ENCODE data around the gene CSTF2T. TPM values are rescaled to one million over a fixed set of nuclear protein-coding genes. Genes with fewer than 3 reads are reported as not detected.

Gene CSTF2T, protein sequence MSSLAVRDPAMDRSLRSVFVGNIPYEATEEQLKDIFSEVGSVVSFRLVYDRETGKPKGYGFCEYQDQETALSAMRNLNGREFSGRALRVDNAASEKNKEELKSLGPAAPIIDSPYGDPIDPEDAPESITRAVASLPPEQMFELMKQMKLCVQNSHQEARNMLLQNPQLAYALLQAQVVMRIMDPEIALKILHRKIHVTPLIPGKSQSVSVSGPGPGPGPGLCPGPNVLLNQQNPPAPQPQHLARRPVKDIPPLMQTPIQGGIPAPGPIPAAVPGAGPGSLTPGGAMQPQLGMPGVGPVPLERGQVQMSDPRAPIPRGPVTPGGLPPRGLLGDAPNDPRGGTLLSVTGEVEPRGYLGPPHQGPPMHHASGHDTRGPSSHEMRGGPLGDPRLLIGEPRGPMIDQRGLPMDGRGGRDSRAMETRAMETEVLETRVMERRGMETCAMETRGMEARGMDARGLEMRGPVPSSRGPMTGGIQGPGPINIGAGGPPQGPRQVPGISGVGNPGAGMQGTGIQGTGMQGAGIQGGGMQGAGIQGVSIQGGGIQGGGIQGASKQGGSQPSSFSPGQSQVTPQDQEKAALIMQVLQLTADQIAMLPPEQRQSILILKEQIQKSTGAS
- polyA plus RNA-seq (ENCODE audit: insufficient read length) = 28.7 TPM

DNA sequence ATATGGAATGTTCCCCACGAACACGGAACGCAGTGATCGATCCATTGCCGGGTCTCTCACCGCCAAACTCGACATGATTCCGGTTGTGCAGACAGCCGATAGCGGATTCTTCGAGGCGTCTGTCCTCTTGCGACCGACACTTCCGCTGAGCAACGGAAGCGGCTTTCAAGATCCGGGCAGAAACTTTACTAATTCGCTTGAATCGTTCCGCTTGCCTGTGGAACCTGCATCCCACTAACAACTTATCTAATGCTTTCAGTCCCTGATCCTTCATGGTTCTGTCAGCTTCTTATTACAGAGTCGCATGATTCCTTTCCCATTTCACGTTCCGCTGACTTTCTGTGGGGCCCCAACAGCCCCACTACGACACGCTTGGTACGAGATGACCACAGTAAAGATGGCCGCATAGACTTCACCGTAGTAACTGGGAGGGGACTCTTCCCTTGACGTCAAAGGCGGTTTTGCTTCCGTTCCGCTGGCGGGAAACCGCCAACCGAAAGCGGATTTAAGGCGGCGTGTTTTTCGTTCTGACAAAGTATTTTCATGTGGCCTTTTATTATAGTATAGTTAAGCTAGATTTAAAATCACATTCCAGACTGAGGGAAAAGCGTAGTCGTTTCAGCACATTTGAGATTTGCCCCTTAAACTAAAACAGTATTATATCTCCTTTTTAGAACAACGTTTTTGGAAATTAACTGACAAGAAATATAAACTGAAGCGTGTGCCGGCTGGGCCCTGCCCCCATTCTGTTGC is at the start of gene CSTF2T:
TSS of gene CSTF2T (minus strand) at position 121 of the 753 bp plus-strand sequence. CDS start at position 75, 46 bp downstream.
- DNase-seq (ENCODE audit: low read depth) = peak; percentile 96

DNA sequence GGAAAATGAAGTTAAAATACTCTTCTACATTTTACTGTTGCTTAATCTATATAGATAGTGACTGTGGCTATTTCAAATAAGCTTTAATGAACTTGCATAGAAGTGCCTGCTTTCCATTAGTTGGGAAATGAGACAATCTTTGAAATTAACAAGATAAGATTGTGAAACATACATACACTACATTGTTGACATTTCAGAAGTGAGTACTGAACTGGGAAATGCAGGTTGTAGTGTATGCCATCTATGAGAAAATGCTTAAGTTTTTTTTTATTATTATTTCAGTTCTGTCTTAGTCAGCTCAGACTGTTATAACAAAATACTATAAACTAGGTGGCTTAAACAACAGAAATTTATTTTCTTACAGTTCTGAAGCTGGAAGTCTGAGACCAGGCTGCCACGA is 49.6 kb upstream of the CSTF2T start:
- no peak for DNase-seq (ENCODE audit: low read depth)

DNA sequence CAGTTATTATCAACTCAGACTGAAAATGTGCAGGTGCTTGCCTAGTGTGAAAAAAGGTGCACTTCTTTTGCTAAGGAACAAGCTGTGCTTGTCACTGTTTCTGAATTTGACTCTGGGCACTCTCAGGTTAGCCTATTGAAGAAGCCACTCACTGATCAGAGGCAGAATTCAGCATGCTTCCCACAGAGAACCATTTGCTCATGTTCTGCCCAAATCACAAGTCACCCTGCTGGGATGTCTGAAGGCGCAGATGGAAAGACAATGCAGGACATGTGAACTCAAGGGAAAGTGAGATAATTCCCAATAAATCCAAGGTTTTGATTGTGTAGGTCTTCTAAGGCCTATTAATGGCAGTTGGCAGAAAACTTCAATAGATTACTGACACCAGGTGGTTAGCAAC is 47.8 kb upstream of the CSTF2T start:
- DNase-seq (ENCODE audit: low read depth) = no peak

DNA sequence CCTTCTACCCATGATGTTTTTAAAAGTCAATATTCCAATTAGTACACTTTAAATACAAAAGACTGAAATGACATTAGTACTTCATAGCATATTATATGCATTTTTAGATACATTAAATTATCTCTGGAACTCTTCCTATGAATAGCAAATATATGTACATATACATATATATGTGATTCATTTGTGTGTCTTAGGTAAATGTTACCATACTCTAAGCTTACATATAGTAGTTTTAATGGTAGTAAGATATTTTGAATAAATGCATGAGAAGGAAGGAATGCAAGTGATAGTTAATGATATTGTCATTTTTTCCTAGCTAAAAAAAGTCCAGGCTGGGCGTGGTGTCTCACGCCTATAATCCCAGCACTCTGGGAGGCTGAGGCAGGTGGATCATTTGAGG is 46.0 kb upstream of the CSTF2T start:
- no peak for DNase-seq (ENCODE audit: low read depth)

DNA sequence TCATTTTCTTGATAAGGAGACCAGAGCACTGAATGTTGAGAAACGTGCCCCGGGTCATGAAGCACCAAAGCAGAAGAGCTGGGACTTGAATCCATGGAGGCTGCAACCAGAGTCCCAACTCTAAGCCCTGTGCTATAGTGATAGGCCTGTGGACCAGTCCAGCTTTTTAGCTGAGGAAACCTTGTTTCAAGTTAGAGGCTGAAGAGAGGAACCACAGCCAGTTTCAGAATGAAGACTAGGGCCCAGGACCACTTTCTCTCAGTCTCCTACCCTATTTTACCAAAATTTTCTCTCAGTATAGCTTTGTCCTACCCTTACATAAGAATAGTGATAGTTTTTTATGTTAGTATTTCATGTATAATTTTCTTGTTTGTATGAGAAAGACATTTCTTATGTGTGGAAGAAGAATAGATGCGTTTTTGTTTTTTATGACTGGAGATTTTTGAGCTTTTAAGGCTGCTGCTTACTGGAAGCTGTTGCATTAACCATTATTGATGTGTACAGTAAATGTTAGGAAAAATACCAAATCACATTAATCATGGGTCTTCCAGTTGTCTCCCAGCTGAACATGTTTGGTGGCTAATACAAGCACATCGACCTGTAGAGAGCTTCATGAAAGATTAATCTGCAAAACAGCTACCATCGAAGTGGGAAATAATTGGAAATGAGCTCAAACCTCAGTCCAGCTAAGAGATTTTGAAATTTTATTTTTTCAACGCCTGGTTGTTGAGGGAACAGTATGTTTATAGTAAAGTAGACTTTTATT is 45.0 kb upstream of the CSTF2T start:
- DNase-seq (ENCODE audit: low read depth) = no peak

DNA sequence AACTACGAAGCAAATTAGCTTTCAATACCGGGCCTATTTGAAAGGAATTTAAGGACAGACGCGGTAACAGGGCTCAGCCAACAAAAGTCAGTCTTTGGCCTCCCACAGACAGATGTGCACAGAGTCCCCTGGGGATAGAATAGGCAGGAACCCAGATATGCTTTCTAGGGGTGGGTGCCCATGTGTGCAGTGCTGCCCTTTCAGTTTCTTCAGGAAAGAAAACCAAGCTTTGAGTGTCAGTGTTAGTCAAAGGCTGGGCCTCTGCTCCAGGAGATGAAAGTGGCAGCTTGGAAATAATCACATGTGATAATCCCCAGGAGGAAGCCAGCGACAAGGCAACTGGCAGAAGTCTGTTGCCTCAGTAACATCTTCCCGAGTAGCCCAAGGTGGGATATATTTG is 43.8 kb upstream of the CSTF2T start:
- DNase-seq (ENCODE audit: low read depth) = no peak

DNA sequence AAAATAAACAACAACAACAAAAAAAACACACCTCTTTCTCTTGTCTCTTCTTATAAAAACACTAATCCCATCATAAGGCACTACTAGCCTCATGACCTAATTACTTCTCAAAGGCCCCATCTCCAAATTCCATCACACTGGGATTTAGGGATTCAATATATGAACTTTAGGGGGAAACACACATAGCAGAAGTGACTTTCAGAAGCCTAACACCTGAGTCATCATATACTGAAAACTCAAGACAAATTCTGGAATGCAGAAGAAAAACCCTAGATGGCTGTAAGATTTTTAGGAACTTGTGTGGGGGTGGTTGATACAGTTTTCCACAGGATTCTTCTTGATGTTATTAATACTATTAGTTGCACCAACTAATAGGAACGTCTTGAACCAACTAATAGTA is 33.7 kb upstream of the CSTF2T start:
- DNase-seq (ENCODE audit: low read depth) = no peak

DNA sequence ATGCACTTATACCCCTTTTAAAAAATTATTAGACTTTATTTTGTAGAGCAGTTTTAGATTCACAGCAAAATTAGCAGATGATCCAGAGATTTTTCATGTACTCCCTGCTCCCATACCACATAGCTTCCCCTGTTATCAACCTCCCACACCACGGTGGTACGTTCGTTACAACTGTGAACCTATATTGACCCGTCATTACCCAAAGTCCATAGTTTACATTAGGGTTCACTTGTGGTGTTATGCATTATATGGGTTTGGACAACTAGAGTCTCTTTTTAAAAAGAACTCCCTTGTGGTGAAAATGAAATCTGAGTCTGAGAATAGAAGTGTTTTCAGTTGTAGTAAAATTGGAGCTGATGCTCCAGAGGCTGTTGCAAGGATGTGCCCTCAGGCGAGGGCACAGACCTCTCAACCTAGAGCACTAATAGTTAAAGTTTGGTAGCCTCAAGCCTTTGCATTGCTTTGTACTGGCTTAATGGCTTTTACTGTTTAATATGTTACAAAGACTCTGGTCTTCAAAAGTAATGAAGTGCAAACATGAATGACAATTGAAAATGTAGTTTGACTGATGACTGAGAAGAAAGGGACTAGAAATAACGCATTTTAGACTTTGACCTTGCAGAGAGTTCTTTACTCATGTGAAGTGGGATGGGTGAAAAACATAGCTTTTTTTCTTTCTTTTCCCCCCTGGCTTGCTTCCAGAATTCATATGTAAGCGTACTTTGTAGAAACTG is 30.6 kb upstream of the CSTF2T start:
- DNase-seq (ENCODE audit: low read depth) = no peak

DNA sequence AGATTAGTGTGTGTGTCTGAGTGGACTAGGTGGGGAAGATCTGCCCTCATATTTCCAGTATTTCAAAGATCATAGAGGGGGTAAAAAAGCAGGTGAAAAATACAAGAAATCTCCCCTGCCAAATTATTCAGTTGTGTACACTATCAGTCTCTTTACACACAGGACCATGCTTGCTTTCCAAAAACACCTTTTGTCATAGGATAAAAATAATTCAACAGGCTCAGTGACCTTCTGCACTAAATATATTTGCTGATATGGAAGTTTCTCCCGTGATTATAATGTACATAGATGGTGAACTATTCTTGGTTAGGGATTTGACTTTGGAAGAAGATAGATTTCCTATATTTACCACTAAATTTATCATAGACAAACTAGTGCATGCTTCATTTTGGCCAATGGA is 24.6 kb upstream of the CSTF2T start:
- no peak for DNase-seq (ENCODE audit: low read depth)

DNA sequence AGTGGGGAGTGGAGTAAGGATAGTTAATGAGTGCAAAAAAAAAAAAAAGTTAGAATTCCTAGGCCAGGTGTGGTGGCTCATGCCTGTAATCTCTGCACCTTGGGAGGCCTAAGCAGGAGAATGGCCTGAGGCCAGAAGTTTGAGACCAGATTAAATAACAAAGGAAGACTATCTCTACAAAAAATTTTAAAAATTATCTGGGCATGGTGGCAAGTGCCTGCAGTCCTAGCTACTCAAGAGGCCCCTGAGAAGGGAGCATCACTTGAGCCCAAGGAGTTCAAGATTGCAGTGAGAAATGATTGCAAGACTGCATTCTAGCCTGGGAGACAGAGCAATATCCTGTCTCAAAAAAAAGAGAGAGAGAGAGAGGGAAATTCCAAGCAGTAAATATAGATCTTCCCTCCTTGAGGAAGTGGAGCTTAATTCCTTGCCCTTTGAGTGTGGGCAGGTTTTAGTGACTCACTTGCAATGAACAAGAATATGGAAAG is 19.5 kb upstream of the CSTF2T start:
- no peak for DNase-seq (ENCODE audit: low read depth)

DNA sequence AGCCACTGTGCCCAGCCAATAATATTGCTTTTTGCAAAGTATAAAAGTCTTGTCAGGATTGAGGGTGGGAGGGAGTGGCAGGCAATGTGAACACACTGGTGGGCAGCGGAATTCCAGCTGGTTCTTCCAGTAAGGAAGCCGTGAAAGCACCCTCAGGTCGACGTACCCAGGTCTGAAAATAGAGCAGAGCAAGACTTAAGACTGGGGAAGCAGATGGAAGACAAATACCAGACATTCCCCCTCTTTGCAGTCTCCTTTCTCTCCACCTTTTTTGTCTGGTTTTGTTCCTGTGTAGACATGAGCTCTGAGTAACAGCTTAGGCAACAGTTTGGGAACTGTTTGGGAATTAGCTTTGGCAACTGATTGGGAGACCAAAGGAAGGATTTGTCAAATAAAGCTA is 17.6 kb upstream of the CSTF2T start:
- no peak for DNase-seq (ENCODE audit: low read depth)

DNA sequence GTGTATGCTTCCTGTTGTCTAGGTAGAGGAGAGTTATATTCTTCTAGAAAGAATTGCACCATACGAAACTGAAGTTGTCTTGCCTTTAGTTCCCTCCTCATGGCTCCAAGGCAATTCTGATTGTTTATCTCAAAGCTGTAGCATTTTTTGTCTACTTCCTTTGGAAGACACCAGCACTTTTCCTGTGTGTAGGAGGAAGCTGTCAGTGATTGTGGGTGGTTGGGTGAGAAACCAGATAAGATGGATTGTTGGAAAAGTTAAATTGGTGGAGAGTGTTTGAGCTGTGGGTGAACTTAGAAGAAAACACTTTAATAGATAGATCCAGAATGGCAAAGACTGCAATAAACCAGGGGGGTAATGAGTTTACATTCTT is 12.1 kb upstream of the CSTF2T start:
- no peak for DNase-seq (ENCODE audit: low read depth)

DNA sequence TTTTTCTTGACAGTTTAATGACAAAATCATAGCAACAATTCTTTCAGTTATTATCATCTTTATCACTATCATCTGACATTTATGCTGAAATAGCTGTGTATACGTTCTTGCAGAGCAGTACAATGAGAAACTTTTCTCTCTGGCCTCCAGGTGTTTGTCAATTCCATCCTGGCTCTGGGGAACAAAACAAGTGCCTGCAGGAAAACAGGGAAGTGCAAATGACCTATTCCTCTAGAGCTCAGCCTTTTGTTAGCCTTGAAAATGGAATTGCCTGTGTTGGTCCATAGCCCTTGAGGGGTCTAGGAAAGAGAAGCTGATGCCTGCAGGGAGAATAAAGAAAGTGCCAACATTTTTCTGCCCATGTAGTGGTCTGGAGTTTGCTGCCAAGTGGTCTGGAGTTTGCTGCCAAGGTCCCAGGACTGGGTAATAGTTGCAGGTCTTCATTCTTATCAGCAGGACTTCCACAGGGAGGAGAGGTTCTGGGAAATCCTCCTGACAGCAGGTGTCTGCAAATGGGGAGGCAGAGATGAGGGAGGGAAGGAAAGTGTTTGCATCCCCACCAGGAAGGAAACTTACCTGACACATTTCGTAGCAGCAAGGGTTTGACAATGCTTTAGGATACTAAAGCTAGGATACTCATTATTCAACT is 10.1 kb upstream of the CSTF2T start:
- DNase-seq (ENCODE audit: low read depth) = no peak

DNA sequence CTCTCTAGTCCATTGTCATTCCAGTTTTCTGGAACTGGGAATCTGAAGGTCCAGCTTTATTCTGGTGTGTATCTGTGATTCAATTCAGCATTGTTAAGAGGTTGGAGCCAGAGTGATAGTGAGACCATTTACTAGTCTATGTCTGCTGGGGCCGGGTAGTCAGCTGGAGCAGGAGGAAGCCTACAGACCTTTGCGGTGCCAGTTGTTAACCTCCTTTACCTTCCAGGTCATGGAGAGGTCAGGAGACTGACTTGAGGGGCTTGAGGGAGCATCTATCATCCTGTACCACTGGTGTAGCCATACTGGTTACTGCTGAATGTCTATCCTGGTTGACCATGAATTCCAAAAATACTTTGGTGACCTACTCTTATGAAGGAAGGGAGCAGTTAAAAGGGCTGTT is 9.2 kb upstream of the CSTF2T start:
- DNase-seq (ENCODE audit: low read depth) = no peak

DNA sequence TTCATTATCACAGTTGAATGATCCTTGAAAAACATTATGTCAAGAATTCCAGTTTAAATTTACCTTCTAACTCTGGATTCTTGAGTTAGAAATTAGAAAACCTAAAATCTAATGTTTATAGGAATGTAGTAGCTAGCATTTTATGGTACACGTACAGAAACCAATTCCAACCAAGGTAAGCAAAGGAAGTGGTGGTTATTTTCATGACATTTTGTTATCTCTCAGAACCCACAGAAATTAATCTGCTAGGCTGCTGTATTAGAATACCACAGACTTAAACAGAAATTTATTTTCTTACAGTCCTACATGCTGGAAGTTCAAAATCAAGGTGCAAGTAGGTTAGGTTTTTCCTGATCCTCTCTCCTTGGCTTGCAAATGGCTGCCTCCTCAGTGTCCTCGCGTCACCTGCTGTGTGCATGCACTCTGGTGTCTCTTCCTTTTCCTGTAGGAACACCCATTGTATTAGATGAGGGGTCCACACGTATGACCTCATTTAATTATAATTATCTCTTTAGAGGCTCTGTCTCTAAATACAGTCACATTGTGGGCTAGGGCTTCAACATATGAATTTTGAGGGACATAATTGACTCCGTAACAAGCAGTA is 8.5 kb upstream of the CSTF2T start:
- no peak for DNase-seq (ENCODE audit: low read depth)

DNA sequence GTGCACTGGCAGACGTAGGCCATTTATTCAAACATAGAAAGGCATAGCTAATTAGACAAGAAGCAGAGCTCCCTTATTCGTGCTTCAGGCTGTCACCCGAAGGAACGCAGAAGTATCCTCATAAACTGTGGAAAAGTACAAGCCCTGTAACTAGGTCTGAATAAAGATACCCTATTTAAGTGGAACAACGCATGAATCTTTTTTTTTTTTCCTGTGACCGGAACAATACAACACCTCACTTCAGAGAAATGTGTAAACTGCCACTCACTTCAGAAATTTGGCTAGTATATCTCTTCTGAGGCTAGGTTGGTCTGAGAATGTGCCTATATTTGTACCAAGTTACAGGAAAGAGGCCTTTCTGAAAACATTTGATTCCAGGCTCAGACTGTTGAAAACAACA is 8.0 kb upstream of the CSTF2T start:
- no peak for DNase-seq (ENCODE audit: low read depth)

DNA sequence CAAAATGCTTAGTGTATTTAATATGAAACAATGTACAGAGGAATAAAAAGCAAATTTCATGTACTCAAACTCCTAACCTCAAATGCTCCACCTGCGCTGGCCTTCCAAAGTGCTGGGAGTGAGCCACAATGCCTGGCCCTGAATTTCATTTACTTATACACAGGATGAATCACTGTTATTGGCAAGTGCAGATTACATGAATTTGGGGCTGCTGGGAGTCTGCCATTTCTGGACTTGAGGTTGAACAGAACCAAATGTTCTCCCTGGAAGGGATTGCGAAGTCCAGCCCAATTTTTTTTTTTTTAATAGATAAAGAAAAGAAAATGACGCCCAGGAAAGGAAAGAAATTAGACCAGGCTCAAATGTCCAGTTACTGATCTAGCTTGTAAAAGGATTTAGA is 6.8 kb upstream of the CSTF2T start:
- DNase-seq (ENCODE audit: low read depth) = peak; percentile 56

DNA sequence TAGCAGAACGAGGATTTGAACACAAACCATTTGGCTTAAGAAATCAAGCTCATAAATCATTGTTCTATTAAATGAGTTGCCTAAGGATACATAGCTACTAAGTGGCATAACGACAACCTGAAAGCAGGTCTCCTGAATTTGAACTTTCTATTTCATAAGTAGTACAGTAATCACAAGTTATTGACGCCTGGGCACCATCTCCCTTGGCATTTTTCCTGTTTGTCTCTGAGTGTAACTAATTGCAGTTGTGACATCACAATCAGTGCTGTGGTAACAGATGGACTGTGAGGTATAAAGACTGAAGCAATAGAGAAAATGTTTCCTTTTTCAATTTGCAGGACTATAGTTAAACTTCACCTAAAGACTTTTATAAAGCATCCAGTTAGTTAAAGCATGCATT is 6.4 kb upstream of the CSTF2T start:
- no peak for DNase-seq (ENCODE audit: low read depth)

DNA sequence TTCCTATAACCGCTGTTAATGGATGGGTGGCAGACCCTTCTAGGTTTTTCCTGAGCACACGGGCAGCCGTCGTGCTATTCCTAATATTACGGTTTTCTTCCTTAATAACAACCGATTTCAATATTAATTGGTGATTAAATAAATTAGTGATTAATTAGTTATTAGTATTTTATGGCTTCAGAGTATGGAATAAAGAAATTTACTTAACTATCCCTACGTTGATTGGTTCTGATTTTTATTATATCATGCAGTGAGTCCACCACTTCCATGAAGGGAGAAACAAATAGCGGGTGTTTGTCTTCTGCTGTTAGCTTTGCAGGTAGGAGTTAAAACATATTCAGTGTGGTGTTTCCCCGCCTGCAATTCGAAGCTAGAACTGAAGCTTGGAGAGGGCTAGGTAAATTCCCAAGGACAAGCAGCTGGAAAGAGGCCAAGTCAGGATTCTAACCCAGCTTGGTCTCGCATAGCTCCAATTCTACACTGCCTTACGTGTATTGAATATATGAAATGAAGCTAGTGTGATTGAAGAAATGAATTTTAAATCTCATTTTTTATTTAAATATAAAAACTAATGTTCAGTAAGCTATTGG is 928 bp upstream of the CSTF2T start:
- DNase-seq (ENCODE audit: low read depth) = no peak

DNA sequence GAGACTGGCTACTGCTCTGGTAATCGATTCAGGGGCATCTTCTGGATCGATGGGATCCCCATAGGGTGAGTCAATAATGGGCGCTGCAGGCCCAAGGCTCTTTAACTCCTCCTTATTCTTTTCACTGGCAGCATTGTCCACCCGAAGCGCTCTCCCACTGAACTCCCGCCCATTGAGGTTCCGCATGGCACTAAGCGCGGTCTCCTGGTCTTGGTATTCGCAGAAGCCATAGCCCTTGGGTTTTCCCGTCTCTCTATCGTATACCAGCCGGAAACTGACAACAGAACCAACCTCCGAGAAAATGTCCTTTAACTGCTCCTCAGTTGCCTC is 285 bp downstream of the CSTF2T start:
- DNase-seq (ENCODE audit: low read depth) = no peak

Measured in forelimb muscle (tissue), 1 donor.